ENCODE results near the gene EIF4E3. TPM values are rescaled to one million over a fixed set of nuclear protein-coding genes. Genes with fewer than 3 reads are reported as not detected.

Gene EIF4E3
- total RNA-seq (2022) (8.7 and 10.9 TPM in 2 replicates), Bru-seq, nascent RNA (percentile 52 among the genes with signal in this experiment), BruChase-seq, experiment 1, labeled RNA remaining after a 6-hour chase (percentile 78 among the genes with signal in this experiment), BruChase-seq, experiment 2, labeled RNA remaining after a 2-hour chase (percentile 65 among the genes with signal in this experiment)
- long read RNA-seq, full-length matches to known transcripts, result 20 of 21 reads
- long read RNA-seq, partial matches to known transcripts, result 0 of 21 reads
- long read RNA-seq, other reads (novel, unspliced or antisense), result 1 of 21 reads

- intact Hi-C loops (cut with micrococcal nuclease; ENCODE audit: unreplicated experiment), result no loop called here
- CTCF ChIA-PET, result no interaction called here
- TF ChIP-seq, protein P1, sequence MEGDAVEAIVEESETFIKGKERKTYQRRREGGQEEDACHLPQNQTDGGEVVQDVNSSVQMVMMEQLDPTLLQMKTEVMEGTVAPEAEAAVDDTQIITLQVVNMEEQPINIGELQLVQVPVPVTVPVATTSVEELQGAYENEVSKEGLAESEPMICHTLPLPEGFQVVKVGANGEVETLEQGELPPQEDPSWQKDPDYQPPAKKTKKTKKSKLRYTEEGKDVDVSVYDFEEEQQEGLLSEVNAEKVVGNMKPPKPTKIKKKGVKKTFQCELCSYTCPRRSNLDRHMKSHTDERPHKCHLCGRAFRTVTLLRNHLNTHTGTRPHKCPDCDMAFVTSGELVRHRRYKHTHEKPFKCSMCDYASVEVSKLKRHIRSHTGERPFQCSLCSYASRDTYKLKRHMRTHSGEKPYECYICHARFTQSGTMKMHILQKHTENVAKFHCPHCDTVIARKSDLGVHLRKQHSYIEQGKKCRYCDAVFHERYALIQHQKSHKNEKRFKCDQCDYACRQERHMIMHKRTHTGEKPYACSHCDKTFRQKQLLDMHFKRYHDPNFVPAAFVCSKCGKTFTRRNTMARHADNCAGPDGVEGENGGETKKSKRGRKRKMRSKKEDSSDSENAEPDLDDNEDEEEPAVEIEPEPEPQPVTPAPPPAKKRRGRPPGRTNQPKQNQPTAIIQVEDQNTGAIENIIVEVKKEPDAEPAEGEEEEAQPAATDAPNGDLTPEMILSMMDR (IDR thresholded peaks at IDR 0.05; ENCODE audit: unreplicated experiment), result no peak
- DNase-seq, result peak; percentile 26
- Mint-ChIP-seq H3K27ac (ENCODE audit: unreplicated experiment) (peak within 1 kb of the TSS; percentile 59), H3K4me1 (ENCODE audit: low read depth, unreplicated experiment) (no peaks in the 10 kb centered on the region), H3K36me3 (ENCODE audit: insufficient read depth, unreplicated experiment) (peaks cover 14% of the 10 kb centered on the region), H3K4me3 (ENCODE audit: low read depth, unreplicated experiment) (peak within 1 kb of the TSS; percentile 76), H3K27me3 (ENCODE audit: unreplicated experiment) (peaks cover 18% of the 10 kb centered on the region), H3K9me3 (ENCODE audit: low read depth, unreplicated experiment) (no peaks in the 10 kb centered on the region)
- no TSS peak for BruUV-seq (replicated peaks)
Measured at GRCh38 chr3:71725271-71725991, at the start of gene EIF4E3. Gene EIF4E3 (minus strand): TSS chr3:71725402. CDS start chr3:71725367, 35 bp downstream.

- BruUV-seq (replicated peaks), result no TSS peak
- Mint-ChIP-seq H3K27me3 (ENCODE audit: unreplicated experiment) (peaks cover 13% of the 10 kb centered on the region), H3K36me3 (ENCODE audit: insufficient read depth, unreplicated experiment) (no peaks in the 10 kb centered on the region), H3K9me3 (ENCODE audit: low read depth, unreplicated experiment) (no peaks in the 10 kb centered on the region), H3K4me3 (ENCODE audit: low read depth, unreplicated experiment) (no peak overlapping the region), H3K27ac (ENCODE audit: unreplicated experiment) (no peak overlapping the region), H3K4me1 (ENCODE audit: low read depth, unreplicated experiment) (no peaks in the 10 kb centered on the region)
- intact Hi-C loops (cut with micrococcal nuclease; ENCODE audit: unreplicated experiment), result no loop called here
- TF ChIP-seq, protein P1 (IDR thresholded peaks at IDR 0.05; ENCODE audit: unreplicated experiment), result no peak
- DNase-seq, result no peak
- CTCF ChIA-PET, result no interaction called here
Measured at GRCh38 chr3:71771884-71772283, 46.7 kb upstream of the EIF4E3 start.

- no peaks in the 10 kb centered on the region for H3K4me1 Mint-ChIP-seq (ENCODE audit: low read depth, unreplicated experiment)
- DNase-seq, result no peak
- H3K27me3 Mint-ChIP-seq (ENCODE audit: unreplicated experiment), result peaks cover 13% of the 10 kb centered on the region
- no peak overlapping the region for H3K4me3 Mint-ChIP-seq (ENCODE audit: low read depth, unreplicated experiment)
- TF ChIP-seq, protein P1 (IDR thresholded peaks at IDR 0.05; ENCODE audit: unreplicated experiment), result no peak
- intact Hi-C loops (cut with micrococcal nuclease; ENCODE audit: unreplicated experiment), result no loop called here
- no TSS peak for BruUV-seq (replicated peaks)
- no peaks in the 10 kb centered on the region for H3K36me3 Mint-ChIP-seq (ENCODE audit: insufficient read depth, unreplicated experiment)
- no peaks in the 10 kb centered on the region for H3K9me3 Mint-ChIP-seq (ENCODE audit: low read depth, unreplicated experiment)
- no peak overlapping the region for H3K27ac Mint-ChIP-seq (ENCODE audit: unreplicated experiment)
- CTCF ChIA-PET, result no interaction called here
Measured at GRCh38 chr3:71771126-71771525, 45.9 kb upstream of the EIF4E3 start.

GRCh38 chr3:71763426-71763825, 38.2 kb upstream of the EIF4E3 start:
- Mint-ChIP-seq H3K4me1 (ENCODE audit: low read depth, unreplicated experiment) (no peaks in the 10 kb centered on the region), H3K27me3 (ENCODE audit: unreplicated experiment) (peaks cover 46% of the 10 kb centered on the region), H3K27ac (ENCODE audit: unreplicated experiment) (no peak overlapping the region), H3K9me3 (ENCODE audit: low read depth, unreplicated experiment) (no peaks in the 10 kb centered on the region), H3K36me3 (ENCODE audit: insufficient read depth, unreplicated experiment) (no peaks in the 10 kb centered on the region), H3K4me3 (ENCODE audit: low read depth, unreplicated experiment) (no peak overlapping the region)
- TF ChIP-seq, protein P1 (IDR thresholded peaks at IDR 0.05; ENCODE audit: unreplicated experiment), result no peak
- intact Hi-C loops (cut with micrococcal nuclease; ENCODE audit: unreplicated experiment), result no loop called here
- no peak for DNase-seq
- no TSS peak for BruUV-seq (replicated peaks)
- CTCF ChIA-PET, result interaction anchor here (0.7 kb wide), 1 partner anchor 72 kb away, joined by 4 read pairs; no protein-coding TSS in a partner anchor
